Panc1 (cell line): Measurements from ENCODE around the gene OSER1. TPM values are rescaled to one million over a fixed set of nuclear protein-coding genes. Genes with fewer than 3 reads are reported as not detected.

Experiments used
- ATAC-seq: fragments of 200-7000 bp; cut with Tn5 transposase; 2 replicates; pipeline ENCODE4 v1.9.1; 2020; ENCODE audit warnings: mild to moderate bottlenecking, moderate library complexity
- BruUV-seq: library from RNA; stranded (reverse); fragments of 400-500 nt; replicated peaks from 2 replicates; lab custom pipeline; 2021; lab: Mats Ljungman, UMichigan
- CTCF ChIA-PET: fragments of 300-600 bp; sonication (Branson Sonifier 250); formaldehyde crosslinking; loops from one replicate; lab custom pipeline; 2022; ENCODE audit warnings: antibody characterized with exemption; lab: Charles Lee
- POLR2A ChIA-PET: fragments of 300-600 bp; sonication (Branson Sonifier 250); formaldehyde crosslinking; loops from one replicate; lab custom pipeline; 2022; ENCODE audit warnings: antibody characterized with exemption; lab: Charles Lee
- DNase-seq: peaks from one replicate; pipeline ENCODE4 v3.0.0-alpha.2; 2010; ENCODE audit warnings: low read depth, low spot score
- H3K27ac ChIP-seq: 2 replicates; pipeline ENCODE4 v1.5.1; 2011; ENCODE audit warnings: mild to moderate bottlenecking, low read length, inconsistent platforms
- H3K27me3 ChIP-seq: fragments of 200-500 bp; sonication (Bioruptor generic); 2 replicates; pipeline ENCODE4 v1.6.0; 2014; ENCODE audit warnings: low read length, inconsistent platforms; ENCODE audit not compliant: control insufficient read depth, insufficient read depth
- H3K36me3 ChIP-seq: fragments of 200-500 bp; sonication (Bioruptor generic); 2 replicates; pipeline ENCODE4 v1.5.1; 2014; ENCODE audit warnings: inconsistent platforms, mild to moderate bottlenecking, low read length, moderate library complexity; ENCODE audit not compliant: control insufficient read depth, insufficient read depth
- H3K4me1 ChIP-seq: 2 replicates; pipeline ENCODE4 v1.5.1; 2011; ENCODE audit warnings: inconsistent platforms, mild to moderate bottlenecking, low read length, moderate library complexity; ENCODE audit not compliant: control insufficient read depth, insufficient read depth
- H3K4me3 ChIP-seq, 2 experiments: 2 replicates each; pipeline ENCODE4 v1.5.1; 2011 to 2012; ENCODE audit warnings: low read depth in 2 of 2, low read length in 2 of 2, mild to moderate bottlenecking in 2 of 2, inconsistent platforms in 1 of 2, moderate library complexity in 1 of 2
- H3K9me3 ChIP-seq: fragments of 200-500 bp; sonication (Bioruptor generic); 2 replicates; pipeline ENCODE4 v1.5.1; 2014; ENCODE audit warnings: low read depth, mild to moderate bottlenecking, inconsistent platforms, low read length, moderate library complexity; ENCODE audit not compliant: control insufficient read depth, insufficient read depth
- CTCF ChIP-seq: fragments of 450-650 bp; IDR thresholded peaks from 2 replicates; pipeline ENCODE4 v1.5.1; 2017; ENCODE audit warnings: mild to moderate bottlenecking
- POLR2AphosphoS5 ChIP-seq: IDR thresholded peaks from 2 replicates; pipeline ENCODE4 v1.6.1; 2012; ENCODE audit warnings: mild to moderate bottlenecking, low read depth, low read length, moderate library complexity
- REST ChIP-seq, 2 experiments: IDR thresholded peaks; 2 replicates each; pipeline ENCODE4 v1.6.1; 2011 to 2012; ENCODE audit warnings: low read depth in 2 of 2, control low read depth in 1 of 2, low read length in 1 of 2, mild to moderate bottlenecking in 1 of 2, moderate library complexity in 1 of 2; ENCODE audit not compliant: insufficient read depth in 1 of 2
- SIN3A ChIP-seq: IDR thresholded peaks from 2 replicates; pipeline ENCODE4 v1.6.1; 2012; ENCODE audit warnings: low read depth, mild to moderate bottlenecking, low read length, moderate library complexity, borderline replicate concordance; ENCODE audit not compliant: insufficient read depth
- TCF7L2 ChIP-seq: IDR thresholded peaks from 2 replicates; pipeline ENCODE4 v1.6.1; 2011; ENCODE audit warnings: mild to moderate bottlenecking, low read depth, low read length, inconsistent platforms
- in situ Hi-C: cut with HindIII; loops from 2 replicates; pipeline ENCODE4 v1.10.0; 2016; ENCODE audit warnings: low sequenced_read_pairs, low pct_unique_long_range_greater_than_20kb
- intact Hi-C: fragments of 100-400 bp; cut with micrococcal nuclease; formaldehyde crosslinking; loops from one replicate; pipeline ENCODE4 v1.10.0; 2022; ENCODE audit not compliant: unreplicated experiment
- total RNA-seq: library from RNA; stranded (reverse); gene quantifications from one replicate; pipeline ENCODE4 v1.2.1, GENCODE V29; 2021; ENCODE audit not compliant: unreplicated experiment

The OSER1 gene
- total RNA-seq, 1 experiment from 2014 or later = 37.8 TPM

GRCh38 chr20:44183282-44183681 lies 27.3 kb downstream of the OSER1 start:
- intact Hi-C loops = no loop called here
- Histone ChIP-seq H3K36me3 (no peaks in the 10 kb centered on the region), H3K4me1 (peaks cover 9% of the 10 kb centered on the region), H3K4me3 (no peak overlapping the region), H3K9me3 (no peaks in the 10 kb centered on the region), H3K27ac (no peak overlapping the region), H3K27me3 (no peaks in the 10 kb centered on the region)
- in situ Hi-C loops = no loop called here
- TF ChIP-seq CTCF = no peak
- no peak for TF ChIP-seq POLR2AphosphoS5
- no peak for TF ChIP-seq REST (IDR thresholded peaks at IDR 0.05; ENCODE audit: insufficient read depth in 1 of 2, low read depth in 2 of 2, low read length in 1 of 2)
- TF ChIP-seq TCF7L2 = no peak
- TF ChIP-seq SIN3A = no peak
- DNase-seq (no peak), ATAC-seq (no peak)
- POLR2A ChIA-PET = no interaction called here
- CTCF ChIA-PET = no interaction called here
- no TSS peak for BruUV-seq

GRCh38 chr20:44182863-44183262 lies 27.7 kb downstream of the OSER1 start:
- Histone ChIP-seq H3K27ac (no peak overlapping the region), H3K9me3 (no peaks in the 10 kb centered on the region), H3K27me3 (no peaks in the 10 kb centered on the region), H3K36me3 (no peaks in the 10 kb centered on the region), H3K4me3 (no peak overlapping the region), H3K4me1 (peaks cover 6% of the 10 kb centered on the region)
- TF ChIP-seq POLR2AphosphoS5 (no peak), REST (IDR thresholded peaks at IDR 0.05; ENCODE audit: insufficient read depth in 1 of 2, low read depth in 2 of 2, low read length in 1 of 2) (no peak), SIN3A (no peak), CTCF (no peak), TCF7L2 (no peak)
- in situ Hi-C loops (no loop called here), intact Hi-C loops (no loop called here)
- no TSS peak for BruUV-seq
- ChIA-PET POLR2A (no interaction called here), CTCF (no interaction called here)
- no peak for DNase-seq
- ATAC-seq = no peak
